Measurements from ENCODE around the gene OXNAD1. TPM values are rescaled to one million over a fixed set of nuclear protein-coding genes. Genes with fewer than 3 reads are reported as not detected.

The OXNAD1 gene
- total RNA-seq, 1 donor from 2014 or later: 17.8 TPM

DNA sequence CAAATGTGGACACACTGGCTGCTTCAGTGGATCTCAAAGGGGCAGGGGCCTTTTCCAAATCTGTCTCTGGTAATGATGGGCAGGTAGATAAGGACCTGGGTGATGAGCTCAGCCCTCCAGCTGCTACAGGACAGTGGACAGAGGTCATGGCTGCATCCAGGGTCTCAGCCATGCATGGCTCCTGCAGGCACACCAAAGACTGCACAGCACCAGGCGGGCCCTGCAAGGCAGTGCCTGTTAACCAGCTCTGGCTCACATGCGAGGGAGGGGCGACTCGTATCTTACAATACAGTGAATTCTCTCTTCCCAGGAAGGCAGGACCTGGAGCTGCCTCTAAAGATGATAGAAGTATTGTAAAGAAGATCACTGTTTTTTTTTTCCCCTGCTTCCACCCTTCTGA is 58.7 kb downstream of the OXNAD1 start:
- no peak for DNase-seq (ENCODE audit: low spot score)
- no peak for ATAC-seq

DNA sequence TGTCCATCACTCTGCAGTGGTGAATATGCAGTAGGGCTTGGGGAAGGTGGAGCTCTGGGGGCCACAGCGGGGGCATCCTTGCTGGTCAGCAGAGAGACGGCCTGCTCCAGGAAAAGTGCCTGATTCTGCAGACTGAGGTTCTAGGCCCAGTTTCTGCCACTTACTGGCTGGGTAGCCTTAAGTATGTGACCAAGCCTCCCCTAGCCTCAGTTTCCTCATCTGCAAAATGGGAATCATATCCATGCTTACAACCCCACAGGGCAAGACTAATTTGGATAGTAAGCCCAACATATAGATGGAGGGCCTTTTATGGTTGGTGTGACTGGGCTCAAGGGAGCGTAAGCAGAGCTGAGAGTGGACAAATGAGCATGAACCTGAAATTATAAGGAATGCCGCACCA is 60.8 kb downstream of the OXNAD1 start:
- ATAC-seq: no peak
- DNase-seq (ENCODE audit: low spot score): no peak

DNA sequence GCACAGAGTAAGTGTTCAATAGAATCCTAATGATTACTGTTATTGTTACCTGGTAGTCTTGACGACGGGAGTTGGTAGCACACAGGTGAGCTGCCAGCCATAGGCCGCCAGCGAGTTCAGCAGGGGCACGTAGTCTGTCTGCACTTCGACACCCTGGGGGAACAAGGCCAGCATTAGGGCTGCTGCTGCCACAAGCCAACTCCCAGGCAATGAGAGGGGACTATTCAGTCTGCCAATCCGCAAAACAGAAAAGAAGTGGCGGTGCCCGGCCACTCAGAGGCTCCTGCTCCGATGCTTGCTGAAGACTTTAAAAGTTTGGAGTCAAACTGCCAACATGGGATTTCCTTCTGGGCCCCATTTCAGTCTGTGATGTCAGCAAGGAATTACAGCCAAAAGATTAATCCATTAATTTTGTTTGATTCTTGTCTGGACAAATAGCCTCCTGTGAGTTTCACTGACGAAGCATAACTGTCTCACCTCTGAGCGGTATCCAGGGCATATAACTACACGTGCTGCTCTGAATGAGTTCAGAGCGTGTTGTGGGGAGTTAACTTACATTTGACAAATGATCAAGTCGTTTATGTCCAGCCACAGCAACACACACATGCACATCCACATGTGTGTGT is 61.8 kb downstream of the OXNAD1 start:
- ATAC-seq (peak; percentile 72), DNase-seq (ENCODE audit: low spot score) (peak; percentile 81)

DNA sequence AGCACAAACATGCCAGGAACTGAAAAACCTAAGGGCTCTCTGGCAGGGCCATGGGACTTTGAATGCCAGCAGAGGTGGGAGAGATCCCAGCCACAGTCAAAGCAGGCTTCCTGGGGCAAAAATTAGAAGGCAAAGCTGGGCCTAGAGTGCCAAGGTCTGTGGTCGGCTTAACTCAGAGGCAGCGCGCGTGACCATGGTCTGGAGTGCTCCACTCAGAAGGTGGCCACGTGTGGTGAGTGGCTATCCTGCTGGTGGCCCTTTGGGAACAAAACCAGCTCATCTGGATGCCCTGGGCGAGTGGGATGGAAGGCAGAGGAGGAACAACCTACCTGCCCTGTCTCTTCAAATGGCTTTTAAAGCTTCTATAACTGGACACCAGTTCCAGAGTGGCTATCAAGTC is 63.1 kb downstream of the OXNAD1 start:
- ATAC-seq (no peak), DNase-seq (ENCODE audit: low spot score) (no peak)

DNA sequence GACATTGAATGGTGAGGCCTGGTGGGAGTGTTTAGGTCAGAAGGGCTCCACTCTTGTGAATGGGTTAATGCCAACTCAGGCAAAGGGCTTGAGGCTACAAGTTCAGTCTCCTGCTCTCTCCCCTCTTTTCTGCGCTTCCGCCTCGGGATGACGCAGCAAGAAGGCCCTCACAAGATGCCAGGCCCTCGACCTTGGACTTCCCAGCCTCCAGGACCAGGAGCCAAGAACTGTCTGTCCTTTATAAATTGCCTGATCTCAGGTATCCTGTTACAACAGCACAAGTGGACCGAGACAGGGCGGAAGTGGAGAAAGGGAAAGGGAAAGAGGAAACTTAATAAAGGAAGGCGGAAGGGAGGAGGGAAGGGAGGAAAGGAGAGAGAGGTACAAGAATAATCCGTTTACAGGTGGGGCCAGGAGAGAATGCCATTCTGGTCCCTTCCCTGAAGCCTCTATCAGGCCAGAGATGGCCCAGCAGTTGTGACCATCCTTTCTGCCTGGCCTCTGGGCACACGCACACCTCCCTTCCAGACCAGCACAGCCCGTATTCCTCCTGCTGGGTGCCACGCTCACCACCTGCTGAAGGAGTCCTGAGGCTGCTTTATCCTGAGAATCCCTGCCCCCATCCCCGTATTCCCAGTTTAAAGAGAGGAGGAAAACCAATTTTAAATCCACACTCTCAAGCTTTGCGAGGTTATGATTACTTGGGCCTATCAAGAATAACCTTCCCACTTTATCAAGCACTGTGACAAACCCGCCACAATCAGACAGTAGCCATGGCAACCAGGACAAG is 64.2 kb downstream of the OXNAD1 start:
- DNase-seq (ENCODE audit: low spot score) (peak; percentile 79), ATAC-seq (peak; percentile 25)

DNA sequence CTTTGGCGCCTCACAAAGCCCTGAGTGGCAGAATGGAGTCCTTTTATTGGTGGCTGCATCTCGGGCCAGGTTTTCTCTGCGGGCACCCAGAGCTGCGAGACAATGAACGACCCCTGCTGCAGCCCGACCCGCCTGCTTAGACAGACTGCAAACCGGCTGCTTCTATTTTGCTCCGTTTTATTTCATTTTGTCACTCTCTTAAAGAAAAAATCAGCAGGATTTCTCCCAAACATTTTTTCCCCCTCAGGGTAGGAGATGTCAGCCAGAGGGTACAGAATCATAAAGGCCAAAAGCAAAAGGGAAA is 64.8 kb downstream of the OXNAD1 start:
- no peak for ATAC-seq
- DNase-seq (ENCODE audit: low spot score): no peak

DNA sequence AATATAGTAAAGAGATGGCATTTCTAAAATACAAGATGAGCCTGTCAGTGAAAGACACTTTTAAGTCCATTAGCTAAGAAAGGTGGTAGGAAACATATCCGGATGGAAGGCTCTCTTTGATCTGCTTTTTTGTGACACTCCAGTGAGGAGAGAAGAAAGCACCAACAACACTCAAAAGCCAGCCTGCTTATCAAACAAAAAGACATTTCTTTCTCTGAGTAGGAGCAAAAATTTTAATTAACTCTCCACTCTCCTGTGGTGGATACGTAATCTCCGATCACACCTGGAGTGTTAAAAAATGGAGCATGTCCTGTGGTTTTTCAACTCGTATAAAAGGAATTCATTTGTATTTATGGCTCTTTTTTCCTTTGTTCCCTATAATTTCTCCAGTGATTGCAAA is 65.3 kb downstream of the OXNAD1 start:
- no peak for DNase-seq (ENCODE audit: low spot score)
- no peak for ATAC-seq

DNA sequence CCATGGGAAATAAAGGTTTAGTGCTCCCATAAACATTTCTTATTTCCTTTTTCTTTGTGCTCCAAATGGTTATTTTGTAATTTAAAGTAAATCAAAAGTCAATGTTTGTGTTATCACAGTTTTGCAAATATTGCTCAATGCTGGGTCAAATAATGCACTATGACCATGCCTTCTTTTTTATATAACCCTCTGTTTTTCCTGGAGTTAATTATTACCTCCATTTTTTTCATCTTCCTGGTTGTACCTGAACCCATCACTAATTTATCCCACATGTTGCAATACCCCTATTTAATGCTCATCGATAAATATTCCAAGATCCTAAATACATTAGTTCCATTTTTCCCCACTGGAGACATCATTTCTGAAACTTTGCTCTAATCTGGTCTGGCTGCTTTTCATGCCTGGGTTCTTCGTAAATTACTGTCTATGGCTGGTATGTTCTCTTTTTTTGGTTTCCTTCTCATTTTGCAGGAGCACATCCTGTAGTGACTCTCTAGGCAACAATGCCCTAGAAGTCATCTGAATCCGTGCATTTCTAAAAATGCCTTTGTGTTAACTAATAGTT is 66.4 kb downstream of the OXNAD1 start:
- no peak for DNase-seq (ENCODE audit: low spot score)
- ATAC-seq: peak; percentile 3

DNA sequence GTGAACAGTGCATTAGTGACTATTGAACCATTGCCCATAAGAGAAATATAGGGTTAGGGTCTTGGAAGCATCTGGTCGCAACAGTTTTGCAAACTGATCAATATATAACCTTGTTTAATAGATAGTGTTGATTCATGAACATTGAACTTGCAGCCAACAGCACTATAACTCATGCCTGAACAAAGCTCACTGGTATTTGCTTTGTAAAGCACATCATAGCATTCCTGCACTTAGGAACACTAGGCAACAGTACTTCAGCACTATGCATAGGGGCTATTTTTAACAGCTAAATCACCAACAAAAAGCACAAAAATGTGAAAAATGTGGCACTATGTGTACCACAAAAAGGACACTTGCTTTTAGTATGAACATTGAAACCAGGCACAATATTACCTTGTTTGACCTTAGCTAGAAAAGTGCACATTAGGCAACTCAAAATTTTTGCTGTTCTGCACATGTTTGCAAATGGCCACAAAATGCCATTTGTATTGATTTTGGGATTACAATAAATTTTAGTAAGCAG is 68.0 kb downstream of the OXNAD1 start:
- no peak for DNase-seq (ENCODE audit: low spot score)
- peak; percentile 30 for ATAC-seq

DNA sequence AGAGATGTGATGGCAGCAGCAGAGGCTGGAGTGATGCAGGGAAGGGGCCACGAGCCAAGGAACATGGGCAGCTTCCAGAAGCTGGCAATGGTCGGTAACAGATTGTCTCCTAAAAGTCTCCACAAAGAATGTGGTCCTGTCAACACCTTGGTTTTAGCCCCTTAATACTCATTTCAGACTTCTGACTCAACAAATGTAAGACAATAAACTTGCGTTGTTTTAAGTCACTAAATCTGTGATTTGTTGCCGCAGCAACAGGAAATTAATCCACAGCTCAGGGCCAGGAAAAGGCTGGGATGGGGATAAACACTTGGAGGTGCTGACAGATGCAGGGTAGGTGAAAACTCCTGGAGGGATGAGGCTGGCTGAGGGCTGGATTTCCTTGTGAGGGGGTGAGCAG is 69.9 kb downstream of the OXNAD1 start:
- DNase-seq (ENCODE audit: low spot score) (no peak), ATAC-seq (peak; percentile 16)

DNA sequence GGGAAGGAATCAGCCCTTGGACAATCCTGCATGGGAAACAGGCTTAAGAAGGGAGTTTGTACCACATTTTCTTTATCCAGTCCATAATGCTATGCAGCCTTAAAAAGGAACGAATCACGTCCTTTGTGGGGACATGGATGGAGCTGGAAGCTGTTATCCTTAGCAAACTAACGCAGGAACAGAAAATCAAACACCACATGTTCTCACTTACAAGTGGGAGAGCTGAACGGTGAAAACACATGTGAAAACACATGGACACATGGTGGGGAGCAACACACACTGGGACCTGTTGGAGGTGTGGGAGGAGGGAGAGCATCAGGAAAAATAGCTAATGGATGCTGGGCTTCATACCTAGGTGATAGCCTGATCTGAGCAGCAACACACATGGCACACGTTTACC is 70.3 kb downstream of the OXNAD1 start:
- DNase-seq (ENCODE audit: low spot score) (no peak), ATAC-seq (peak; percentile 9)

DNA sequence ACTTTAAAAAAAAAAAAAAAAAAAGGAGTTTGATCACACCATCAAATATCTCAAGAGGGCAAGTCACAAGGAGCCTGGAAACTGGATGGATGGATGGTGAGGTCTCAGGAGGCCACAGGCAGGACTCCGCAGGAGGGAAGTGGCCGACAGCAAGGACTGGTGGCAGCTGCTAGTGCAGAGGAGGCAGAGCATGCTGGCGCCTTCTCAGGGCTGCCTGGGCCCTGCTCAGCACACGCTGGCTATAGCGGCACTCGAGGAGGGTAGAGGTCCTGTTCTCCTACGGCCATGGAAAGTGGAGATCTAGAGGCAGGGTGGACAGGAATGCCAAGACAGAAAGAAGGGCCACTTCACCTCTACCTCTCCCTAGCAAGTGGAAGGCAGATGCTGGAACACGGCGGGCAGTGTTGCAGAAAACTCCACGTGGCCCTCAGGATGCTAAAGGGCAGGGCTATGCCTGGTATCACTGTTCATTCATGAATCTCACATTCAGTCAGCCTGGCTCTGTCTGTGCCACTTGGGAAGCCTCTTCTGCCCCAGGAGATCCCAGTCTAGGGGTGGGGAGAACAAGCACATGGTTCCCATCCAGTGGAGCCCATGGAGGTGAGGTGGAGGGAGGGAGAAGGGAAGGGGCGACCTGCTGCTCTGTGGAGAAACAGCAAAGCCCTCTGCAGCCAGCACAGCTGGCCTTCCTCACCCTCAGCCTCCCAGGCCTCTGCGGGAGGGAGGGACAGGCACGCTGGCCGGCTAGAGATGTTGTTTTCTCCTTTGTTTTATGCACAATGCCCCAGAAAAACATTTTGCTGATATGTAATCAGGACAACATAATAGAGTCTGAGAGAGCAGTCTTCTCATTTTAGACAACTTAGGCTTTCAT is 71.0 kb downstream of the OXNAD1 start:
- DNase-seq (ENCODE audit: low spot score): no peak
- peak; percentile 52 for ATAC-seq

DNA sequence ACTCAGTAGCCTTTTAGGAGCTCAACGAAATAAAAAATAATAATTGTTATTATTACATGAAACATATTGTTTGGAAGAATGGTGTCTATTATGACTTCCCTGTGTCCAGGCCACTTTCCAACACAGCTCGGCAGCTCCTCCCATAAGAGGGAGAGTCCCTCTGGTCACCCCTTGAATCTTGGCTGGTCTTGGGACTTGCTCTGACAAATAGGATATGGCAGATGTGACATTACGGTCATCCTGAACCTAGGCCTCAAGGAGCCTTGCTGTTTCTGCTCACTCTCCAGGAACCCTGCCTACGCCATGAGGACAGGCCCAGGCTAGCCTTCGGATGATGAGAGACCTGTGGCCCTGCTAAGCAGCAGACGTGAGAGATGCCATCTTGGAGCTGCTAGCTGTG is 71.8 kb downstream of the OXNAD1 start:
- DNase-seq (ENCODE audit: low spot score) (no peak), ATAC-seq (no peak)

DNA sequence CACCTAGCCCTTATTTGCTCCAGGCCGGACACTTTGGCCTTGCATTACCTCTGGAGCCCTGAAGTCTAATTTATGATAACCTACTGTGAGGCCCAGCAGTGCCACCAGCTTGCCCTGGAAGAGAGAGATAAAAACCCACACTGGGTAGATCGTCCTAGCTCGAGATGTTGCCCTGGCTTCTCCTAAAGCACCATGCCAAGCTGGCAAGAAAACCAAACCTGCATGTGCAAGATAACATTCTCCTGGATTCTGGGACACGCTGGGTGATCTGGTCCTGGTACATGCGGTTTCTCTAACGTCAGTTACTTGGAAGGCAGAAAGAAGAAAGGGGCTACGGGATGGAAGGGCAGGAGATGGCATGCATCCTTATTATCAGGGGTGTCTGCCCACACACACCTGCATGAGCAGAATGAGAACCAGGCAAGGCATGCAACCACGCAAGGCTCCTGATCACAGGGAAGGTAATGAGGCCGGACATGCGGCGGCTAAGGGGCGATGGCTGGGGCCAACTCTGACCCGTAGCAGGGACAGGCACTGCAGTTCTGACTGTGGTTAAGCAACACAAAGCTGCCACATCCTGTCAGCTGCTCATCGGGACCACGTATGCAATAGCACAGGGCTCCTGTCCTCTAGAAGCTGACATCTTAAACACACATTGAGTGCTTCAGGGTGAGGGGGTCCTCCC is 73.0 kb downstream of the OXNAD1 start:
- ATAC-seq (peak; percentile 2), DNase-seq (ENCODE audit: low spot score) (no peak)

DNA sequence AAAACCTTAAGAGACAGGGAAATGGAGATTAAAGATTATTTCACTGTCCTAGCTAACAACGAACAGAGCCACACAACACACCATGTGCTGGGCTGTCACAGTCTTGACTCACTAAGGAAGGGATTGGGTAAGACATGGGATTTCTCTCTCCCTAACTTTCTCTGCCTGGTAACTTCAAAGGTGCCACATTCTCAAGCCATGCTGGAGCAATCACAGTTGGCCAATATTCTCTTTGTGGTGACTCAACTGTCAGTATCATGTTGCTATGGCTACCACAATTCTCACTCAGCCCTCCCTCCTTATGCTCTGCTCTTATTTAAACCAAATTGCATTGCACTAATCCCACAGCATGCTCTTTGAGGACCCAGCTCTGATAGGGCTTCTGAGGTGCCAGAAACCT is 74.0 kb downstream of the OXNAD1 start:
- no peak for DNase-seq (ENCODE audit: low spot score)
- ATAC-seq: no peak

DNA sequence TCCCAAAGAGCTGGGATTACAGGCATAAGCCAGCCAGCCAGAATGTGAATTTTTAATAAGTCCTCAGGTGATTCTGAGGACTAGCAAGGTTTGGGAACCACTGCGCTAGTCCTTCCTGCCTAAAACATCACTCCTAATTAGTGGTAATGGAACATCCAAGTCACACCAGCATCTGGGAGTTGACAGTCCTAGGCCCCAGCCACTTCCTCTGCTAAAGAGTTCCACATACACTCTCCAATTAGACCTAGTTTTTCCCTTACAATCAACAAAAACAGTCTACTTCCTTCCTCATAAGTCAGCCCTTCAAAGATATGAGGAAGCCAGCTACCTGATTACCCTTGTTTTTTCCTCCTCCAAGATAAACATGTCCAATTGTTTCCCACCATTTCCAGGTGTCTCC is 78.1 kb downstream of the OXNAD1 start:
- ATAC-seq (no peak), DNase-seq (ENCODE audit: low spot score) (no peak)

DNA sequence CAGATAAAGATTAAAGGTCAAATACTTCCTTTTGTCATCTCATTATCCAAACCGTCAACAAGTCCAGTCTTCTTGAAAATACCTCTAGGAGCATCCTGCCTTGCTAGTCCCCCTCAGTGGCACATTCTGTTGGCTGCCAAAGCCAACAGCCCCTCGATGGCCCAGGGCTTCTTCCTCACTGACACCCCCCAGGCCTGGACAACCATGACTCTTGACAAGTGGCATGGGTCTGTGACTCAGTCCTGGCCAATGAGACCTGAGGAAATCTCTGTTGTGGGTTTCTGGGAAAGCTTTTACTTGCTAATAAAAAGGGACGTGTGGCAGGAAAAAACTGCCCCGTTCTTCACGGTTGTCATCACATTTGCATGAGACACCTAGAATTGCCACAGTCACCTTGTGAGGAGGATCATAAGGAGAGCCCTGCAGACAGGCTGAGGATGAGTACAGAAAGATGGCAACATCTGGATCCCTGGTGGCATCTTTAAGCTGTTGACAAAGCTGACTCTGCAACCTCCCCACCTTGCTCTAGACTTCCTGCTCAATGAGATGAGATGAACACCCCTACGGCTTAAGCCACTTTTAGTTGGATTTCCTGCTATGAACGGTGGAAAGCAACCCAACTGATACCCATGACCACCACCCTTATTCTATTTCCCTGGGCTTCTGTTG is 81.5 kb downstream of the OXNAD1 start:
- no peak for ATAC-seq
- no peak for DNase-seq (ENCODE audit: low spot score)

DNA sequence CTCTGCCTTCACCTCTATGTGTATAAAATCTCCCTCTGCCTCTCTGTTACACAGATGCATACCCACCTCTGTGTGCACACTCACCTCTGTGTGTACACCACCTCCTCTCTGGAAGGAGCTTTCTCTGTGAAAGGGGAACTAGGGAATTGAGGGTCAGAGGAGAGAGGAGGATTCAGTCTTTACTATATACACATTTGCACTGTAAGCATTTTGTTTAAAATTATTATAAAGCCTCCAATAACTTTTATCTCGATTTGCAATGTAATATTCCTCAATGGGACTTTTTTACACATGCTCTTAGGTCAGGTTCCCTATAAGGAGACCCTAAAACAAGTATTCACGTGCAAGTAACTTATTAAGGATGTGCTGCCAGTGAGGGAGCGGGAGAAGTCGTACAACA is 82.5 kb downstream of the OXNAD1 start:
- ATAC-seq: no peak
- no peak for DNase-seq (ENCODE audit: low spot score)

DNA sequence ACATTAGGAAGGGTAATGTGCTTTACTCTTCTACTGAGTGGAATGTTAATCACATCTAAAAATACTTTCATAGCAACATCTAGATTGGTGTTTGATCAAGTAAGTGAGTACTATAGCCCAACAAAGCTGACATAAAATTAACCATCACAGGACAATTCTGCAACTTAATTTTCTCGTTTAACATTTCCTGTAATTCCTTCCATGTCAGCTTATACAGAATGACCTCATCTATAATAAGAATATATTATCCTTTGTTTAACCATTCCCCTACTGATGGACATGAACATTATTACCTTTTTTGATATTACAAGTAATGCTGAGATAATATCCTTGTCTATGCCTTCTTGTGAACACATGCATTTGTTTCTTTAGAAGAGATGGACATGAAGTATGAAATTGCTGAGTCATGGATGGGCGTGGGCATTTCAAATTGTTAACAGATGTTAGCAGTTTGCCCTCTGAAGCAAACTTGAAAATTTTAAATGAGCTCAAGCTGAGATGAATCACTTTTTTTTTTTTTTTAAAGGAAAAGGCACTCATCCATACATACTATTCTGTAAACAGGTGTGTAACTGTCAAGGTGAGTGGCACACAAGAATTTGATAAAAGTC is 85.1 kb downstream of the OXNAD1 start:
- ATAC-seq: no peak

More for the DNA sequence above, 85.1 kb downstream of the OXNAD1 start:
- DNase-seq (ENCODE audit: low spot score): no peak

All from left lobe of liver (tissue), 2 donors.